Measurements from ENCODE around the gene COPS7B.

The COPS7B gene

GRCh38 chr2:231781798-231782726, 4.2 kb upstream of the COPS7B start:
- H3K23ac ChIP-seq (ENCODE audit: low read length): no peak overlapping the region
- H4K12ac ChIP-seq (ENCODE audit: low read depth, low read length): peak overlapping the region; percentile 35
- H3K9me3 ChIP-seq (ENCODE audit: insufficient read depth, low read depth, low read length): no peaks in the 10 kb centered on the region
- no peak overlapping the region for H2BK5ac ChIP-seq (ENCODE audit: low read depth, low read length, poor library complexity)
- H3K4ac ChIP-seq (ENCODE audit: low read depth, low read length): no peak overlapping the region
- H3K18ac ChIP-seq (ENCODE audit: low read length): no peak overlapping the region
- peak in 1 of 2 donors; percentile 36 for DNase-seq
- H3K4me2 ChIP-seq (ENCODE audit: low read length): peak overlapping the region; percentile 84
- H3K14ac ChIP-seq (ENCODE audit: low read length): peak overlapping the region; percentile 34
- no peak overlapping the region for H2AK5ac ChIP-seq (ENCODE audit: low read length)
- H2AFZ ChIP-seq (ENCODE audit: insufficient read depth, low read length, poor library complexity): no peak overlapping the region
- H3K79me1 ChIP-seq (ENCODE audit: low read length): peaks cover 12% of the 10 kb centered on the region
- H3K36me3 ChIP-seq (ENCODE audit: control insufficient read depth in 1 of 2, insufficient read depth in 2 of 2, low read length in 2 of 2): no peaks in the 10 kb centered on the region
- H2BK12ac ChIP-seq (ENCODE audit: low read length): no peak overlapping the region
- H3K4me1 ChIP-seq (ENCODE audit: control insufficient read depth in 1 of 2, insufficient read depth in 2 of 2, low read length in 2 of 2): peaks cover 6 to 11% of the 10 kb centered on the region in 2 experiments
- no peak overlapping the region for H2BK120ac ChIP-seq (ENCODE audit: insufficient read depth, low read length, poor library complexity)
- WGBS (ENCODE audit: extremely low coverage, insufficient coverage, insufficient read length): no CpG with 5 or more reads among the region's 12 CpGs
- H3K9ac ChIP-seq (ENCODE audit: low read length): peak overlapping the region; percentile 59
- H3K79me2 ChIP-seq (ENCODE audit: control insufficient read depth, insufficient read depth, low read length, poor library complexity): peaks cover 5% of the 10 kb centered on the region
- no peak overlapping the region for H3K27ac ChIP-seq (ENCODE audit: low read depth, low read length)
- no peaks in the 10 kb centered on the region for H3K27me3 ChIP-seq (ENCODE audit: insufficient read depth, low read length)
- H4K91ac ChIP-seq (ENCODE audit: low read depth, low read length): no peak overlapping the region
- peak overlapping the region; percentile 81 for H4K8ac ChIP-seq (ENCODE audit: low read depth, low read length)
- peak overlapping the region; percentile 83 for H3K4me3 ChIP-seq (ENCODE audit: low read depth, low read length)

- peaks cover 4 to 5% of the 10 kb centered on the region in 2 experiments for H3K36me3 ChIP-seq (ENCODE audit: control insufficient read depth in 1 of 2, insufficient read depth in 2 of 2, low read length in 2 of 2)
- no peak overlapping the region for H3K9ac ChIP-seq (ENCODE audit: low read length)
- H2AFZ ChIP-seq (ENCODE audit: insufficient read depth, low read length, poor library complexity): no peak overlapping the region
- no peak overlapping the region for H2BK5ac ChIP-seq (ENCODE audit: low read depth, low read length, poor library complexity)
- H3K79me2 ChIP-seq (ENCODE audit: control insufficient read depth, insufficient read depth, low read length, poor library complexity): peaks cover 6% of the 10 kb centered on the region
- H3K4me3 ChIP-seq (ENCODE audit: low read depth, low read length): no peak overlapping the region
- H4K91ac ChIP-seq (ENCODE audit: low read depth, low read length): no peak overlapping the region
- peaks cover 6 to 9% of the 10 kb centered on the region in 2 experiments for H3K4me1 ChIP-seq (ENCODE audit: control insufficient read depth in 1 of 2, insufficient read depth in 2 of 2, low read length in 2 of 2)
- no CpG with 5 or more reads among the region's 2 CpGs for WGBS (ENCODE audit: extremely low coverage, insufficient coverage, insufficient read length)
- H3K27me3 ChIP-seq (ENCODE audit: insufficient read depth, low read length): no peaks in the 10 kb centered on the region
- no peak overlapping the region for H2AK5ac ChIP-seq (ENCODE audit: low read length)
- no peak overlapping the region for H4K12ac ChIP-seq (ENCODE audit: low read depth, low read length)
- H3K23ac ChIP-seq (ENCODE audit: low read length): no peak overlapping the region
- H3K4ac ChIP-seq (ENCODE audit: low read depth, low read length): no peak overlapping the region
- no peak for DNase-seq
- H3K9me3 ChIP-seq (ENCODE audit: insufficient read depth, low read depth, low read length): no peaks in the 10 kb centered on the region
- no peak overlapping the region for H3K14ac ChIP-seq (ENCODE audit: low read length)
- peak overlapping the region; percentile 45 for H4K8ac ChIP-seq (ENCODE audit: low read depth, low read length)
- H3K27ac ChIP-seq (ENCODE audit: low read depth, low read length): no peak overlapping the region
- H3K79me1 ChIP-seq (ENCODE audit: low read length): peaks cover 12% of the 10 kb centered on the region
- H2BK12ac ChIP-seq (ENCODE audit: low read length): no peak overlapping the region
- no peak overlapping the region for H2BK120ac ChIP-seq (ENCODE audit: insufficient read depth, low read length, poor library complexity)
- H3K4me2 ChIP-seq (ENCODE audit: low read length): no peak overlapping the region
- no peak overlapping the region for H3K18ac ChIP-seq (ENCODE audit: low read length)
These were observed 832 bp upstream of the COPS7B start for GRCh38 chr2:231785413-231785812.

GRCh38 chr2:231785822-231786176, 446 bp upstream of the COPS7B start:
- H4K91ac ChIP-seq (ENCODE audit: low read depth, low read length): peak overlapping the region; percentile 85
- DNase-seq: no peak
- H2BK5ac ChIP-seq (ENCODE audit: low read depth, low read length, poor library complexity): peak overlapping the region; percentile 68
- H3K27ac ChIP-seq (ENCODE audit: low read depth, low read length): peak overlapping the region; percentile 86
- peaks cover 6% of the 10 kb centered on the region for H3K79me2 ChIP-seq (ENCODE audit: control insufficient read depth, insufficient read depth, low read length, poor library complexity)
- H3K27me3 ChIP-seq (ENCODE audit: insufficient read depth, low read length): no peaks in the 10 kb centered on the region
- peaks cover 12% of the 10 kb centered on the region for H3K79me1 ChIP-seq (ENCODE audit: low read length)
- H3K9me3 ChIP-seq (ENCODE audit: insufficient read depth, low read depth, low read length): no peaks in the 10 kb centered on the region
- peak overlapping the region; percentile 92 for H3K14ac ChIP-seq (ENCODE audit: low read length)
- no peak overlapping the region for H3K23ac ChIP-seq (ENCODE audit: low read length)
- H4K8ac ChIP-seq (ENCODE audit: low read depth, low read length): peak overlapping the region; percentile 98
- H3K9ac ChIP-seq (ENCODE audit: low read length): peak overlapping the region; percentile 46
- peak overlapping the region; percentile 86 for H2AFZ ChIP-seq (ENCODE audit: insufficient read depth, low read length, poor library complexity)
- H2AK5ac ChIP-seq (ENCODE audit: low read length): no peak overlapping the region
- H3K4ac ChIP-seq (ENCODE audit: low read depth, low read length): peak overlapping the region; percentile 93
- peaks cover 6 to 9% of the 10 kb centered on the region in 2 experiments for H3K4me1 ChIP-seq (ENCODE audit: control insufficient read depth in 1 of 2, insufficient read depth in 2 of 2, low read length in 2 of 2)
- H3K4me3 ChIP-seq (ENCODE audit: low read depth, low read length): peak overlapping the region; percentile 29
- H3K18ac ChIP-seq (ENCODE audit: low read length): peak overlapping the region; percentile 95
- WGBS (ENCODE audit: extremely low coverage, insufficient coverage, insufficient read length): no CpG with 5 or more reads among the region's 6 CpGs
- peaks cover 4 to 5% of the 10 kb centered on the region in 2 experiments for H3K36me3 ChIP-seq (ENCODE audit: control insufficient read depth in 1 of 2, insufficient read depth in 2 of 2, low read length in 2 of 2)
- H2BK120ac ChIP-seq (ENCODE audit: insufficient read depth, low read length, poor library complexity): peak overlapping the region; percentile 81
- H2BK12ac ChIP-seq (ENCODE audit: low read length): no peak overlapping the region
- peak overlapping the region; percentile 96 for H4K12ac ChIP-seq (ENCODE audit: low read depth, low read length)
- peak overlapping the region; percentile 56 for H3K4me2 ChIP-seq (ENCODE audit: low read length)

- Histone ChIP-seq H3K23ac (ENCODE audit: low read length) (no peak overlapping the region), H3K14ac (ENCODE audit: low read length) (peak overlapping the region; percentile 35), H4K8ac (ENCODE audit: low read depth, low read length) (peak overlapping the region; percentile 39), H3K9me3 (ENCODE audit: insufficient read depth, low read depth, low read length) (no peaks in the 10 kb centered on the region), H4K12ac (ENCODE audit: low read depth, low read length) (no peak overlapping the region), H3K4me3 (ENCODE audit: low read depth, low read length) (peak overlapping the region; percentile 95), H2BK12ac (ENCODE audit: low read length) (no peak overlapping the region), H4K91ac (ENCODE audit: low read depth, low read length) (peak overlapping the region; percentile 31), H3K79me1 (ENCODE audit: low read length) (peaks cover 8% of the 10 kb centered on the region), H3K18ac (ENCODE audit: low read length) (peak overlapping the region; percentile 22), H3K27ac (ENCODE audit: low read depth, low read length) (no peak overlapping the region), H3K4me2 (ENCODE audit: low read length) (peak overlapping the region; percentile 87), H2AFZ (ENCODE audit: insufficient read depth, low read length, poor library complexity) (peak overlapping the region; percentile 10), H3K4ac (ENCODE audit: low read depth, low read length) (peak overlapping the region; percentile 44), H3K4me1 (ENCODE audit: control insufficient read depth in 1 of 2, insufficient read depth in 2 of 2, low read length in 2 of 2) (peaks cover 6 to 9% of the 10 kb centered on the region in 2 experiments), H3K9ac (ENCODE audit: low read length) (peak overlapping the region; percentile 74), H3K79me2 (ENCODE audit: control insufficient read depth, insufficient read depth, low read length, poor library complexity) (peaks cover 6% of the 10 kb centered on the region), H3K27me3 (ENCODE audit: insufficient read depth, low read length) (no peaks in the 10 kb centered on the region), H2BK5ac (ENCODE audit: low read depth, low read length, poor library complexity) (no peak overlapping the region), H3K36me3 (ENCODE audit: control insufficient read depth in 1 of 2, insufficient read depth in 2 of 2, low read length in 2 of 2) (peaks cover 4 to 9% of the 10 kb centered on the region in 2 experiments), H2BK120ac (ENCODE audit: insufficient read depth, low read length, poor library complexity) (no peak overlapping the region), H2AK5ac (ENCODE audit: low read length) (no peak overlapping the region)
- WGBS (ENCODE audit: extremely low coverage, insufficient coverage, insufficient read length): no CpG with 5 or more reads among the region's 11 CpGs
- DNase-seq: no peak
These were observed 660 bp downstream of the COPS7B start for GRCh38 chr2:231786917-231787292.

All from trophoblast cell (in vitro differentiated cells and primary cell).